Measurements from ENCODE around the gene WDR72.

WDR72 gene

DNA sequence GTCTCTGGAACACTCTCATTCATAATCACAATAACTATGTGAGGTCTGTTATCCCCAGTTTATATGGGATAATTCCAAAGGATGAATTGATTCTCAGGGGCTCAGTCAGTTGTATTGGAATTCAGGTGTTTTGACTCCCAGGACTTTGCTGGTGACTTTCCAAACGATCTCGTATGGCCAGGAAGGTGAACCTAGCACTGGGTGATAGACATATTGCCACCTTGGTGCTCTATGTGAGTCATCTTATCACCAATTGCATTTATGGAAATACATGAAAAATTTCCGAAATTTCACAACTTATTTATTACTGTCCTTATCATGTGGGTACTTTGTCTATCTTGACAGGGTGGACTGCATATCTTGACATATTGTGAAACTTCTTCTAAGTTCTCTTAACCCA, 287.3 kb downstream of the WDR72 start:
- Histone ChIP-seq H3K9me3 (ENCODE audit: control insufficient read depth, insufficient read depth, low read length) (no peaks in the 10 kb centered on the region), H3K36me3 (ENCODE audit: control insufficient read depth, insufficient read depth, low read length) (no peaks in the 10 kb centered on the region), H3K9ac (ENCODE audit: low read depth, low read length) (no peak overlapping the region), H3K4me1 (ENCODE audit: control insufficient read depth, insufficient read depth, low read length) (no peaks in the 10 kb centered on the region), H3K4me3 (ENCODE audit: low read depth, low read length) (no peak overlapping the region), H3K27me3 (ENCODE audit: control insufficient read depth, insufficient read depth, low read length) (no peaks in the 10 kb centered on the region)

DNA sequence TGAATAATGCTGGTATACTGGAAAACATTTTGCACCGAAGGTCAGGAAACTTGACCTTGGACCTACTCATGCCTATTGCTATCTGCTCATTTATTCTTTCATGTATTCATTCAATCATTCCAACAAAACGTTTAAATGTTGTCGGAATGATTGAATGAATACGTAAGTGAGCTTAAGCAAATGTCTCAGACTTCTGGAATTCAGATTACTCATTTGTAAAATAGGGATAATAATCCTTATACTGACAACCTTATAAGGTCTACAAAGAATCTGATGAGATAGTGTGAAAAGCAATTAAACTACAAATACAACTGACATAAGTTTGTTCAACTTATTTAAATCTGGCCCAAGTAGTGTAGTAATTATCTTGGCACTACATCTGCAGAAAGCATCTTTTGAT, 288.7 kb downstream of the WDR72 start:
- no peaks in the 10 kb centered on the region for H3K4me1 ChIP-seq (ENCODE audit: control insufficient read depth, insufficient read depth, low read length)
- no peak overlapping the region for H3K4me3 ChIP-seq (ENCODE audit: low read depth, low read length)
- H3K9ac ChIP-seq (ENCODE audit: low read depth, low read length): no peak overlapping the region
- no peaks in the 10 kb centered on the region for H3K9me3 ChIP-seq (ENCODE audit: control insufficient read depth, insufficient read depth, low read length)
- H3K36me3 ChIP-seq (ENCODE audit: control insufficient read depth, insufficient read depth, low read length): no peaks in the 10 kb centered on the region
- no peaks in the 10 kb centered on the region for H3K27me3 ChIP-seq (ENCODE audit: control insufficient read depth, insufficient read depth, low read length)

- Histone ChIP-seq H3K4me3 (ENCODE audit: low read depth, low read length) (no peak overlapping the region), H3K27me3 (ENCODE audit: control insufficient read depth, insufficient read depth, low read length) (no peaks in the 10 kb centered on the region), H3K9ac (ENCODE audit: low read depth, low read length) (no peak overlapping the region), H3K4me1 (ENCODE audit: control insufficient read depth, insufficient read depth, low read length) (no peaks in the 10 kb centered on the region), H3K36me3 (ENCODE audit: control insufficient read depth, insufficient read depth, low read length) (no peaks in the 10 kb centered on the region), H3K9me3 (ENCODE audit: control insufficient read depth, insufficient read depth, low read length) (no peaks in the 10 kb centered on the region)
Measured at GRCh38 chr15:53469422-53469821, 290.0 kb downstream of the WDR72 start.
